Endothelial cell of umbilical vein (primary cell): ENCODE results near the gene MEX3D. TPM values are rescaled to one million over a fixed set of nuclear protein-coding genes. Genes with fewer than 3 reads are reported as not detected.

Experiments
- BruUV-seq: library from RNA; stranded (reverse); fragments of 400-500 nt; replicated peaks from 2 replicates; lab custom pipeline; 2021; lab: Mats Ljungman, UMichigan
- CTCF ChIA-PET: fragments of 300-600, 350-600 bp; sonication (Branson Sonifier 250); formaldehyde crosslinking; loops from one replicate; lab custom pipeline; 2021; ENCODE audit warnings: antibody characterized with exemption, inconsistent platforms; lab: Charles Lee
- POLR2A ChIA-PET: fragments of 300-600, 350-600 bp; sonication (Branson Sonifier 250); formaldehyde crosslinking; loops from one replicate; lab custom pipeline; 2021; ENCODE audit warnings: antibody characterized with exemption, inconsistent platforms; lab: Charles Lee
- DNase-seq: peaks from one replicate; pipeline ENCODE4 v3.0.0-alpha.2; 2011; ENCODE audit warnings: low read depth, low spot score
- FAIRE-seq: peaks from 2 replicates; lab custom pipeline; 2011; peaks lifted over from hg19 to GRCh38; lab: Jason Lieb, UNC
- H2AFZ ChIP-seq: 2 replicates; pipeline ENCODE4 v1.6.0; 2012; ENCODE audit warnings: low read depth, low read length, control low read depth, inconsistent platforms
- H3K27ac ChIP-seq: 2 replicates; pipeline ENCODE4 v1.5.1; 2011; ENCODE audit warnings: low read depth, mild to moderate bottlenecking, control low read depth, low read length, moderate library complexity; ENCODE audit not compliant: insufficient read depth
- H3K27me3 ChIP-seq, 2 experiments: 2 replicates each; pipeline versions ENCODE4 v1.6.0 to v1.6.1; 2011; ENCODE audit warnings: low read length in 2 of 2, mixed read lengths in 1 of 2; ENCODE audit not compliant: control insufficient read depth in 2 of 2, insufficient read depth in 2 of 2
- H3K36me3 ChIP-seq, 2 experiments: 2 replicates in 1 of 2; 3 replicates in 1 of 2; pipeline ENCODE4 v1.5.1; 2011; ENCODE audit warnings: low read length in 2 of 2, mild to moderate bottlenecking in 1 of 2, moderate library complexity in 1 of 2; ENCODE audit not compliant: control insufficient read depth in 2 of 2, insufficient read depth in 2 of 2; ENCODE audit errors: extremely low read depth in 1 of 2
- H3K4me1 ChIP-seq: 3 replicates; pipeline ENCODE4 v1.5.1; 2011; ENCODE audit warnings: mild to moderate bottlenecking, low read length; ENCODE audit not compliant: control insufficient read depth, insufficient read depth; ENCODE audit errors: extremely low read depth
- H3K4me2 ChIP-seq: 2 replicates; pipeline ENCODE4 v1.6.1; 2011; ENCODE audit warnings: low read length, control low read depth, mixed read lengths; ENCODE audit not compliant: insufficient read depth
- H3K4me3 ChIP-seq, 3 experiments: fragments of 200-600 bp in 1 of 3; sonication (generic), shearing (Covaris generic) in 1 of 3; replicated peaks in 1 of 3; 2 replicates each; pipeline ENCODE4 v1.5.1; 2011 to 2016; ENCODE audit warnings: control low read depth in 3 of 3, low read length in 3 of 3, mild to moderate bottlenecking in 2 of 3, inconsistent platforms in 1 of 3, low read depth in 1 of 3, moderate library complexity in 1 of 3; ENCODE audit not compliant: insufficient read depth in 1 of 3
- H3K79me2 ChIP-seq: 2 replicates; pipeline ENCODE4 v1.6.0; 2012; ENCODE audit warnings: low read length, inconsistent platforms; ENCODE audit not compliant: control insufficient read depth, insufficient read depth
- H3K9ac ChIP-seq: replicated peaks from 2 replicates; pipeline ENCODE3; 2011; ENCODE audit warnings: low read length, control low read depth; ENCODE audit not compliant: insufficient read depth; ENCODE audit errors: extremely low read depth
- H3K9me1 ChIP-seq: replicated peaks from 3 replicates; pipeline ENCODE4 v1.6.0; 2011; ENCODE audit warnings: mild to moderate bottlenecking, low read length; ENCODE audit not compliant: control insufficient read depth, insufficient read depth; ENCODE audit errors: extremely low read depth
- H3K9me3 ChIP-seq: replicated peaks from 2 replicates; pipeline ENCODE4 v1.5.1; 2012; ENCODE audit warnings: low read length, inconsistent platforms; ENCODE audit not compliant: control insufficient read depth, insufficient read depth
- H4K20me1 ChIP-seq: replicated peaks from 2 replicates; pipeline ENCODE3; 2011; ENCODE audit warnings: mild to moderate bottlenecking, low read length; ENCODE audit not compliant: control insufficient read depth, insufficient read depth; ENCODE audit errors: extremely low read depth
- CTCF ChIP-seq, 2 donors: IDR thresholded peaks; 1 replicate in 1 of 2; 2 replicates in 1 of 2; pipeline ENCODE4 v1.5.1; 2011; ENCODE audit warnings: low read length in 2 of 2, mild to moderate bottlenecking in 2 of 2, moderate library complexity in 2 of 2, control low read depth in 1 of 2, inconsistent platforms in 1 of 2, low read depth in 1 of 2; ENCODE audit not compliant: insufficient read depth in 1 of 2; ENCODE audit errors: extremely low read depth in 1 of 2
- EZH2 ChIP-seq: IDR thresholded peaks from 2 replicates; pipeline ENCODE4 v1.6.1; 2012; ENCODE audit warnings: borderline replicate concordance, low read depth, mild to moderate bottlenecking, moderate library complexity, low read length, inconsistent platforms; ENCODE audit not compliant: severe bottlenecking
- FOS ChIP-seq: IDR thresholded peaks from 2 replicates; pipeline ENCODE4 v1.6.1; 2011; ENCODE audit warnings: mild to moderate bottlenecking, low read length, moderate library complexity, borderline replicate concordance; ENCODE audit not compliant: insufficient read depth
- GATA2 ChIP-seq: IDR thresholded peaks from 2 replicates; pipeline ENCODE4 v1.7.0; 2011; ENCODE audit warnings: low read depth, mild to moderate bottlenecking, moderate library complexity, mixed read lengths, low read length; ENCODE audit not compliant: insufficient read length, insufficient read depth
- JUN ChIP-seq: IDR thresholded peaks from 2 replicates; pipeline ENCODE4 v1.6.1; 2011; ENCODE audit warnings: borderline replicate concordance, low read depth; ENCODE audit not compliant: insufficient read length, insufficient read depth
- MAX ChIP-seq: IDR thresholded peaks from 2 replicates; pipeline ENCODE4 v1.6.1; 2011; ENCODE audit not compliant: insufficient read depth, insufficient read length
- MYC ChIP-seq: IDR thresholded peaks from one replicate; pipeline ENCODE4 v1.6.1; 2011; ENCODE audit warnings: mild to moderate bottlenecking, low read depth, low read length
- POLR2A ChIP-seq: IDR thresholded peaks from 2 replicates; pipeline ENCODE4 v1.6.1; 2012; ENCODE audit warnings: low read depth, mild to moderate bottlenecking, control low read depth, low read length
- POLR2AphosphoS5 ChIP-seq: IDR thresholded peaks from 2 replicates; pipeline ENCODE4 v1.6.1; 2012; ENCODE audit warnings: low read depth, mild to moderate bottlenecking, control low read depth, low read length, moderate library complexity; ENCODE audit not compliant: insufficient read depth
- dilution Hi-C: fragments of 300-500 bp; cut with MboI; formaldehyde crosslinking; loops from one replicate; pipeline ENCODE4 v1.15.0; 2019; ENCODE audit warnings: low sequenced_read_pairs; ENCODE audit not compliant: extremely low pct_ligation_motif_present
- intact Hi-C: fragments of 100-400 bp; cut with micrococcal nuclease; formaldehyde crosslinking; loops from one replicate; pipeline ENCODE4 v1.10.0; 2022
- polyA plus RNA-seq, 4 experiments: library from polyadenylated mRNA; depleted of rRNA in 3 of 4; stranded (reverse) in 3 of 4; unstranded in 1 of 4; fragments of >200 nt; gene quantifications; 2 replicates each; pipeline versions ENCODE4 v1.2.1 to v1.2.3, GENCODE V29; 2011 to 2012; ENCODE audit warnings: missing spikeins in 1 of 4
- total RNA-seq: library from RNA; stranded (reverse); gene quantifications from 2 replicates; pipeline ENCODE4 v1.2.3, GENCODE V29; 2021

Gene MEX3D
- total and polyA plus RNA-seq, 2 donors (not counting 3 experiments of a cell fraction or from before 2014, with no cell fraction given) = 30.0 to 96.7 TPM

- Histone ChIP-seq H3K9me3 (no peaks in the 10 kb centered on the region), H3K4me1 (peaks cover 9% of the 10 kb centered on the region), H4K20me1 (no peaks in the 10 kb centered on the region), H3K36me3 (peaks cover 10 to 23% of the 10 kb centered on the region in 2 experiments), H3K9me1 (no peaks in the 10 kb centered on the region), H3K9ac (no peak overlapping the region), H2AFZ (no peak overlapping the region), H3K79me2 (peaks cover 54% of the 10 kb centered on the region), H3K27ac (no peak overlapping the region), H3K27me3 (no peaks in the 10 kb centered on the region), H3K4me2 (no peak overlapping the region), H3K4me3 (no peak overlapping the region)
- DNase-seq (no peak), FAIRE-seq (no peak)
- dilution Hi-C loops (no loop called here), intact Hi-C loops (no loop called here)
- no peak for TF ChIP-seq MAX
- TF ChIP-seq MYC = no peak
- no peak for TF ChIP-seq POLR2AphosphoS5
- TF ChIP-seq POLR2A = no peak
- no peak for TF ChIP-seq JUN
- TF ChIP-seq EZH2 = no peak
- no peak for TF ChIP-seq CTCF (IDR thresholded peaks at IDR 0.05; ENCODE audit: extremely low read depth in 1 of 2, insufficient read depth in 1 of 2, low read depth in 1 of 2, low read length in 2 of 2)
- no peak for TF ChIP-seq GATA2
- no peak for TF ChIP-seq FOS
- CTCF ChIA-PET = no interaction called here
- no TSS peak for BruUV-seq
- POLR2A ChIA-PET = no interaction called here
Observed at GRCh38 chr19:1601613-1602064, 33.5 kb upstream of the MEX3D start.
